Retinal pigment epithelial cell (primary cell): Measurements from ENCODE around the gene SLC25A45.

Experiments
- DNase-seq: peaks from one replicate; pipeline ENCODE4 v3.0.0-alpha.2; 2010; ENCODE audit warnings: low read depth
- H3K4me3 ChIP-seq: 2 replicates; pipeline ENCODE4 v1.5.1; 2011; ENCODE audit warnings: mild to moderate bottlenecking, low read length, control low read depth, moderate library complexity
- CTCF ChIP-seq: conservative IDR thresholded peaks from 2 replicates; pipeline ENCODE4 v1.5.1; 2011; ENCODE audit warnings: low read depth, low read length, control low read depth, inconsistent platforms

Gene SLC25A45

GRCh38 chr11:65382033-65382803 is at the start of gene SLC25A45:
SLC25A45 (minus strand) TSS chr11:65382646; CDS start chr11:65381951, 695 bp downstream.
- peak; percentile 89 for DNase-seq
- peak; percentile 67 for TF ChIP-seq CTCF
- H3K4me3 ChIP-seq: peak within 1 kb of the TSS; percentile 35

DNA sequence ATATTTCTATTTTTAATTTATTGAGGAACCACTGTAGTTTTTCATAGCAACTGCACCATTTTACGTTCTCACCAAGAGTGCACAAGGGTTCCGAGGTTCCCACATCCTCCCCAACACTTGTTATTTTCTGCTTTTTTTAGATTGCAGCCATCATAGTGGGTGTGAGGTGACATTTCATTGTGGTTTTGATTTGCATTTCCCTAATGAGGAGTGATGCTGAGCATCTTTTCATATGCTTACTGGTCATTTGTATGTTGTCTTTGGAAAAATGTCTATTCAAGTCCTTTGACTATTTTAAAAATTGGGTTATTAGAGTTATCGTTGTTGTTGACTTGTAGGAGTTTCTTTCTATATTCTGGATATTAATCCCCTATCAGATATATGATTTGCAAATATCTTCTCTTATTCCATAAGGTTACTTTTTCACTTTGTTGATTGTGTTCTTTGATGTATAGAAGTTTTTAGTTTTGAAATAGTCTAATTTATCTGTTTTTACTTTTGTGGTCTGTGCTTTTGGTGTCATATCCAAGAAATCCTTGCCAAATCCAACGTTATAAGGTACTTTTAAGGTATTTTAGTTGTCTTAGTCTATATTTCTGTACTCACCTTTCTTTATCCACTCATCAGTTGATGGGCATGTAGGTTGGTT is 49.1 kb upstream of the SLC25A45 start:
- TF ChIP-seq CTCF: no peak
- peak overlapping the region; percentile 88 for H3K4me3 ChIP-seq
- no peak for DNase-seq

- DNase-seq: no peak
- TF ChIP-seq CTCF: no peak
These were observed 48.2 kb upstream of the SLC25A45 start for GRCh38 chr11:65430406-65431217.

GRCh38 chr11:65429724-65430405 is 47.4 kb upstream of the SLC25A45 start:
- H3K4me3 ChIP-seq: peak overlapping the region; percentile 88
- no peak for DNase-seq
- no peak for TF ChIP-seq CTCF

More at GRCh38 chr11:65430406-65431217, 48.2 kb upstream of the SLC25A45 start:
- peak overlapping the region; percentile 88 for H3K4me3 ChIP-seq

DNA sequence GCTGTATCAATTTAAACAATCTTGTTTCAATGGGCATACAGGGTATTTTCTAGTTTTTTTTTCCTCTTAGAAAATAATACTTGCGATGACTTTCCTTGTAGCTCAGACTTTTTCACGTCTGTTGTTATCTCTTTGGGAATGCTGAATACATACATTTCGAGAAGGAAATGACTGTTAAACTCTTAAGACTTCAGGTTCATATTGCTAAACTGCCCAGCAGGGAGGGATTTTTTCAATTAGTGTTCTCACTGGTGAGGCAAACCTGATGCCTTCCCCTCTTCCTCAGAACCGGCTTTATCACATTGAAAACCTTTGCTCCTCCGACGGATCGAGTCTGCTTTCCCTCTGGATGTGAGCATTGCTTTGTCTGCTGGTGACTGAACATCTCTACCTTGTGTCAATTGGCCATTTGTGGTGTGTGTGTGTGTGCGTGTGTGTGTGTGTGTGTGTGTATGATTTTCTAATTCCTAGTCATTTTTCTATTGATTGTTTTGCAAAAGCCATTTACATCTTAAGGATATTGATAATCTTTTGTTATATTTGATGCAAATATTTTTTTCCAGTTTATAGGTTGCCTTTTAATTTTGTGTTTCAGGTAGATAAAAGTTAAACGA is 46.7 kb upstream of the SLC25A45 start:
- H3K4me3 ChIP-seq: peak overlapping the region; percentile 88
- TF ChIP-seq CTCF: no peak
- no peak for DNase-seq

DNA sequence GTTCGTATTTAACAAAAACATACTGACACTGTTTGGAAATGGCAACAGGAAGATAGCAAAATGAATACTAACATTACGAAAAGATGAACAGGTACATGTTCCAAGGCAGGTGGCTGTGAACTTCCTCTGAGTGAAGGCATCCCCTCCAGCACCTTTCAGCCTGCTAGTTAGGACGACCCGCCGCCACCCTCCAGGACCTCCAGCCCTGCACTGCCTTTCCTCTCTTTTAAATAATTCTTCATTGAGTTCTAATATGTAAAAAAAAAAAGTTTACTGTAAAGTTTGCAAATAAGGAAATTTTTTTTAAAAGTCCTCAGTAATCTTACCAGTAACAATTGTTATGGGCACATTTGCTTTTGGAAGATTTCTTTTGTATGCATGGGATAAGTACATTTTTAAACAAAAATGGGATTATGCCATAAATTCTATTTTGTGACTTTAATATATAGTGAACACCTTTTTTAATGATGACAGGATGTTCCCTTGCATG is 46.2 kb upstream of the SLC25A45 start:
- DNase-seq: no peak
- TF ChIP-seq CTCF: no peak
- peak overlapping the region; percentile 88 for H3K4me3 ChIP-seq
